Endothelial cell of umbilical vein (primary cell): ENCODE data around the gene CAMTA1. TPM values are rescaled to one million over a fixed set of nuclear protein-coding genes. Genes with fewer than 3 reads are reported as not detected.

ENCODE experiments used
- BruUV-seq: library from RNA; stranded (reverse); fragments of 400-500 nt; replicated peaks from 2 replicates; lab custom pipeline; 2021; lab: Mats Ljungman, UMichigan
- CTCF ChIA-PET: fragments of 300-600, 350-600 bp; sonication (Branson Sonifier 250); formaldehyde crosslinking; loops from one replicate; lab custom pipeline; 2021; ENCODE audit warnings: antibody characterized with exemption, inconsistent platforms; lab: Charles Lee
- POLR2A ChIA-PET: fragments of 300-600, 350-600 bp; sonication (Branson Sonifier 250); formaldehyde crosslinking; loops from one replicate; lab custom pipeline; 2021; ENCODE audit warnings: antibody characterized with exemption, inconsistent platforms; lab: Charles Lee
- DNase-seq: peaks from one replicate; pipeline ENCODE4 v3.0.0-alpha.2; 2011; ENCODE audit warnings: low read depth, low spot score
- FAIRE-seq: peaks from 2 replicates; lab custom pipeline; 2011; peaks lifted over from hg19 to GRCh38; lab: Jason Lieb, UNC
- H2AFZ ChIP-seq: 2 replicates; pipeline ENCODE4 v1.6.0; 2012; ENCODE audit warnings: low read depth, low read length, control low read depth, inconsistent platforms
- H3K27ac ChIP-seq: 2 replicates; pipeline ENCODE4 v1.5.1; 2011; ENCODE audit warnings: low read depth, mild to moderate bottlenecking, control low read depth, low read length, moderate library complexity; ENCODE audit not compliant: insufficient read depth
- H3K27me3 ChIP-seq, 2 experiments: 2 replicates each; pipeline versions ENCODE4 v1.6.0 to v1.6.1; 2011; ENCODE audit warnings: low read length in 2 of 2, mixed read lengths in 1 of 2; ENCODE audit not compliant: control insufficient read depth in 2 of 2, insufficient read depth in 2 of 2
- H3K36me3 ChIP-seq, 2 experiments: 2 replicates in 1 of 2; 3 replicates in 1 of 2; pipeline ENCODE4 v1.5.1; 2011; ENCODE audit warnings: low read length in 2 of 2, mild to moderate bottlenecking in 1 of 2, moderate library complexity in 1 of 2; ENCODE audit not compliant: control insufficient read depth in 2 of 2, insufficient read depth in 2 of 2; ENCODE audit errors: extremely low read depth in 1 of 2
- H3K4me1 ChIP-seq: 3 replicates; pipeline ENCODE4 v1.5.1; 2011; ENCODE audit warnings: mild to moderate bottlenecking, low read length; ENCODE audit not compliant: control insufficient read depth, insufficient read depth; ENCODE audit errors: extremely low read depth
- H3K4me2 ChIP-seq: 2 replicates; pipeline ENCODE4 v1.6.1; 2011; ENCODE audit warnings: low read length, control low read depth, mixed read lengths; ENCODE audit not compliant: insufficient read depth
- H3K4me3 ChIP-seq, 3 experiments: fragments of 200-600 bp in 1 of 3; sonication (generic), shearing (Covaris generic) in 1 of 3; replicated peaks in 1 of 3; 2 replicates each; pipeline ENCODE4 v1.5.1; 2011 to 2016; ENCODE audit warnings: control low read depth in 3 of 3, low read length in 3 of 3, mild to moderate bottlenecking in 2 of 3, inconsistent platforms in 1 of 3, low read depth in 1 of 3, moderate library complexity in 1 of 3; ENCODE audit not compliant: insufficient read depth in 1 of 3
- H3K79me2 ChIP-seq: 2 replicates; pipeline ENCODE4 v1.6.0; 2012; ENCODE audit warnings: low read length, inconsistent platforms; ENCODE audit not compliant: control insufficient read depth, insufficient read depth
- H3K9ac ChIP-seq: replicated peaks from 2 replicates; pipeline ENCODE3; 2011; ENCODE audit warnings: low read length, control low read depth; ENCODE audit not compliant: insufficient read depth; ENCODE audit errors: extremely low read depth
- H3K9me1 ChIP-seq: replicated peaks from 3 replicates; pipeline ENCODE4 v1.6.0; 2011; ENCODE audit warnings: mild to moderate bottlenecking, low read length; ENCODE audit not compliant: control insufficient read depth, insufficient read depth; ENCODE audit errors: extremely low read depth
- H3K9me3 ChIP-seq: replicated peaks from 2 replicates; pipeline ENCODE4 v1.5.1; 2012; ENCODE audit warnings: low read length, inconsistent platforms; ENCODE audit not compliant: control insufficient read depth, insufficient read depth
- H4K20me1 ChIP-seq: replicated peaks from 2 replicates; pipeline ENCODE3; 2011; ENCODE audit warnings: mild to moderate bottlenecking, low read length; ENCODE audit not compliant: control insufficient read depth, insufficient read depth; ENCODE audit errors: extremely low read depth
- CTCF ChIP-seq, 2 donors: IDR thresholded peaks; 1 replicate in 1 of 2; 2 replicates in 1 of 2; pipeline ENCODE4 v1.5.1; 2011; ENCODE audit warnings: low read length in 2 of 2, mild to moderate bottlenecking in 2 of 2, moderate library complexity in 2 of 2, control low read depth in 1 of 2, inconsistent platforms in 1 of 2, low read depth in 1 of 2; ENCODE audit not compliant: insufficient read depth in 1 of 2; ENCODE audit errors: extremely low read depth in 1 of 2
- FOS ChIP-seq: IDR thresholded peaks from 2 replicates; pipeline ENCODE4 v1.6.1; 2011; ENCODE audit warnings: mild to moderate bottlenecking, low read length, moderate library complexity, borderline replicate concordance; ENCODE audit not compliant: insufficient read depth
- POLR2AphosphoS5 ChIP-seq: IDR thresholded peaks from 2 replicates; pipeline ENCODE4 v1.6.1; 2012; ENCODE audit warnings: low read depth, mild to moderate bottlenecking, control low read depth, low read length, moderate library complexity; ENCODE audit not compliant: insufficient read depth
- dilution Hi-C: fragments of 300-500 bp; cut with MboI; formaldehyde crosslinking; loops from one replicate; pipeline ENCODE4 v1.15.0; 2019; ENCODE audit warnings: low sequenced_read_pairs; ENCODE audit not compliant: extremely low pct_ligation_motif_present
- intact Hi-C: fragments of 100-400 bp; cut with micrococcal nuclease; formaldehyde crosslinking; loops from one replicate; pipeline ENCODE4 v1.10.0; 2022
- polyA plus RNA-seq, 4 experiments: library from polyadenylated mRNA; depleted of rRNA in 3 of 4; stranded (reverse) in 3 of 4; unstranded in 1 of 4; fragments of >200 nt; gene quantifications; 2 replicates each; pipeline versions ENCODE4 v1.2.1 to v1.2.3, GENCODE V29; 2011 to 2012; ENCODE audit warnings: missing spikeins in 1 of 4
- total RNA-seq: library from RNA; stranded (reverse); gene quantifications from 2 replicates; pipeline ENCODE4 v1.2.3, GENCODE V29; 2021
- TF ChIP-seq, protein P1 (sequence below): IDR thresholded peaks from 2 replicates; pipeline ENCODE4 v1.6.1; 2011; ENCODE audit not compliant: insufficient read depth, insufficient read length

The CAMTA1 gene
- total and polyA plus RNA-seq, 2 donors (not counting 3 experiments of a cell fraction or from before 2014, with no cell fraction given): 50.8 to 92.7 TPM

DNA sequence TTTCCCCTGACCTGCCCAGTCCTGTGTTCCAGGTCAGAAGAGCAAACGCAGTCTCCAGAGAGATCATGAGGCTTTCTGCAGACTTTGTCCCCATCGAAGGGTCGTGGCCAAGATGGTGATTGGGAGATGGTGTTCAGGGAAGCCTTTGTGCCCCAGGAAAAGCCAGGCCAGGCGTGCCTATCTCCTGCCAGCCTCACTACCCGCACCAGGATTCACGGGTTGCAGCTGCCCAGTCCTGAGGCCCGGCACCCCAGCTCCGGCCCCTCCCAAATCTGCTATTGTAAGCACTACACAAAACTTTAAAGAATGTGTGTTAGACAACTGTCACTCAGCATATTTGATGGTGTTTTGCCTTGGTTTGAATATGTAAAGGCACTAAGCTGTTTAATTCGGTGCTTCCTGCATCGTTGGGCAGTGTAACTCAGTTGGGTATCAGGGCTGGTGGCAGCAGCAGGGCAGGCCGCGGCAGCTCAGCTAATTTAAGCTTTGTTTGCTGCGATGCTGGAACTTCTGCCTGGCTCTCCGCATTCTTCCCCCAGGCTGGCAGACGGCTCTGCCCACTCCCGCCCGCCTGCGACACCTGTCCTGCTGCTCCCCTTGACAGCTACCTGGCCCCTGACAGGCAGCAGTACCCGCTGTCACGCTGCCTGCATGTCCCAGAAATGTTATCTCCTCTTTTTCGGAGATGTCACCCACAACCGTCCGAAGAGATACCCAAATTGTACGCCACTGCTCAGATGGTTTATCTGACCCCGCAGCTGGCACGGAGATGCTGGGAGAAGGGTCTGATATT is 776.9 kb downstream of the CAMTA1 start:
- ChIA-PET CTCF (interaction anchor here (0.8 to 1.3 kb wide), 4 partner anchors 9 to 344 kb away, joined by 3 to 6 read pairs (median 4); no protein-coding TSS in a partner anchor), POLR2A (no interaction called here)
- Histone ChIP-seq H3K27ac (no peak overlapping the region), H3K9me3 (no peaks in the 10 kb centered on the region), H3K9ac (no peak overlapping the region), H3K36me3 (no peaks in the 10 kb centered on the region), H3K4me2 (no peak overlapping the region), H4K20me1 (no peaks in the 10 kb centered on the region), H3K4me3 (no peak overlapping the region), H3K9me1 (no peaks in the 10 kb centered on the region), H3K27me3 (no peaks in the 10 kb centered on the region), H2AFZ (no peak overlapping the region), H3K4me1 (no peaks in the 10 kb centered on the region), H3K79me2 (no peaks in the 10 kb centered on the region)
- TF ChIP-seq CTCF (IDR thresholded peaks at IDR 0.05; ENCODE audit: extremely low read depth in 1 of 2, insufficient read depth in 1 of 2, low read depth in 1 of 2, low read length in 2 of 2): no peak
- no TSS peak for BruUV-seq
- FAIRE-seq (no peak), DNase-seq (no peak)
- dilution Hi-C loops: no loop called here
- intact Hi-C loops: no loop called here

- POLR2A ChIA-PET: no interaction called here
These were observed 777.7 kb downstream of the CAMTA1 start for GRCh38 chr1:7562729-7563605.

More at GRCh38 chr1:7562729-7563605, 777.7 kb downstream of the CAMTA1 start:
- intact Hi-C loops: no loop called here
- H3K27ac ChIP-seq: no peak overlapping the region
- no peaks in the 10 kb centered on the region for H3K79me2 ChIP-seq
- DNase-seq: no peak
- CTCF ChIA-PET: no interaction called here
- H3K4me1 ChIP-seq: no peaks in the 10 kb centered on the region
- H3K4me3 ChIP-seq: no peak overlapping the region
- no peak overlapping the region for H2AFZ ChIP-seq
- TF ChIP-seq POLR2AphosphoS5: no peak
- no peak for TF ChIP-seq FOS
- TF ChIP-seq, protein P1, sequence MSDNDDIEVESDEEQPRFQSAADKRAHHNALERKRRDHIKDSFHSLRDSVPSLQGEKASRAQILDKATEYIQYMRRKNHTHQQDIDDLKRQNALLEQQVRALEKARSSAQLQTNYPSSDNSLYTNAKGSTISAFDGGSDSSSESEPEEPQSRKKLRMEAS: no peak
- dilution Hi-C loops: no loop called here
- no TSS peak for BruUV-seq
- no peak overlapping the region for H3K9ac ChIP-seq
- H3K9me3 ChIP-seq: no peaks in the 10 kb centered on the region
- FAIRE-seq: no peak
- H3K36me3 ChIP-seq: no peaks in the 10 kb centered on the region
- no peaks in the 10 kb centered on the region for H4K20me1 ChIP-seq
- no peaks in the 10 kb centered on the region for H3K9me1 ChIP-seq
- H3K4me2 ChIP-seq: no peak overlapping the region
- H3K27me3 ChIP-seq: no peaks in the 10 kb centered on the region
